H1 (cell line): Measurements from ENCODE around the gene WSCD1. TPM values are rescaled to one million over a fixed set of nuclear protein-coding genes. Genes with fewer than 3 reads are reported as not detected.

Source experiments
- CTCF ChIA-PET: fragments of 300-600 bp; sonication (Branson Sonifier 250); formaldehyde crosslinking; loops from one replicate; lab custom pipeline; 2021; ENCODE audit not compliant: partially characterized antibody; lab: Charles Lee
- POLR2A ChIA-PET: fragments of 300-600 bp; sonication (Branson Sonifier 250); formaldehyde crosslinking; loops from one replicate; lab custom pipeline; 2021; ENCODE audit warnings: inconsistent platforms; ENCODE audit not compliant: partially characterized antibody; lab: Charles Lee
- DNase-seq, 2 experiments: peaks; one replicate each; pipeline versions ENCODE4 v3.0.0 to v3.0.0-alpha.2; 2010 to 2022; ENCODE audit warnings: low spot score in 2 of 2, low read depth in 1 of 2, mixed read lengths in 1 of 2
- FAIRE-seq: peaks from 2 replicates; lab custom pipeline; 2011; peaks lifted over from hg19 to GRCh38; lab: Jason Lieb, UNC
- H2AFZ ChIP-seq: 2 replicates; pipeline ENCODE4 v1.8.1; 2012; ENCODE audit warnings: low read length, inconsistent platforms
- H2AK5ac ChIP-seq: 2 replicates; pipeline ENCODE4 v1.6.1; 2013; ENCODE audit warnings: low read depth, low read length
- H2BK120ac ChIP-seq: replicated peaks from 2 replicates; pipeline ENCODE3; 2013; ENCODE audit warnings: low read depth, low read length, inconsistent platforms
- H2BK12ac ChIP-seq: 2 replicates; pipeline ENCODE4 v1.6.1; 2013; ENCODE audit warnings: low read depth, low read length
- H2BK15ac ChIP-seq: 2 replicates; pipeline ENCODE4 v1.6.1; 2013; ENCODE audit warnings: low read length
- H2BK20ac ChIP-seq: 2 replicates; pipeline ENCODE4 v1.6.1; 2013; ENCODE audit warnings: low read length
- H2BK5ac ChIP-seq: 2 replicates; pipeline ENCODE4 v1.6.1; 2013; ENCODE audit warnings: low read depth, low read length
- H3K14ac ChIP-seq: 2 replicates; pipeline ENCODE4 v1.6.1; 2013; ENCODE audit warnings: inconsistent platforms; ENCODE audit not compliant: insufficient read length
- H3K18ac ChIP-seq: 2 replicates; pipeline ENCODE4 v1.6.1; 2013; ENCODE audit warnings: low read length; ENCODE audit errors: extremely low read depth
- H3K23ac ChIP-seq: 2 replicates; pipeline ENCODE4 v1.6.1; 2013; ENCODE audit warnings: inconsistent platforms; ENCODE audit not compliant: insufficient read length
- H3K23me2 ChIP-seq: 2 replicates; pipeline ENCODE4 v1.6.1; 2013; ENCODE audit warnings: low read depth, low read length
- H3K27ac ChIP-seq: 2 replicates; pipeline ENCODE4 v1.6.1; 2011; ENCODE audit warnings: low read depth, low read length, inconsistent platforms
- H3K27me3 ChIP-seq, 4 experiments: replicated peaks in 1 of 4; 1 replicate in 1 of 4; 2 replicates in 3 of 4; pipeline versions ENCODE4 v1.6.1 to v1.8.1; 2011 to 2013; ENCODE audit warnings: low read length in 3 of 4, mild to moderate bottlenecking in 3 of 4, inconsistent platforms in 2 of 4, mixed read lengths in 2 of 4, moderate library complexity in 1 of 4; ENCODE audit not compliant: control insufficient read depth in 3 of 4, insufficient read depth in 3 of 4; ENCODE audit errors: extremely low read depth in 1 of 4
- H3K36me3 ChIP-seq, 4 experiments: 2 replicates each; pipeline versions ENCODE4 v1.6.1 to v1.8.1; 2011 to 2013; ENCODE audit warnings: mild to moderate bottlenecking in 4 of 4, low read length in 3 of 4, moderate library complexity in 2 of 4, control low read depth in 1 of 4, inconsistent platforms in 1 of 4; ENCODE audit not compliant: insufficient read depth in 4 of 4, control insufficient read depth in 2 of 4
- H3K4ac ChIP-seq: replicated peaks from 2 replicates; pipeline ENCODE3; 2013; ENCODE audit warnings: low read length, low read depth, mixed read lengths, inconsistent platforms; ENCODE audit not compliant: insufficient read length
- H3K4me1 ChIP-seq, 4 experiments: replicated peaks in 1 of 4; 1 replicate in 1 of 4; 2 replicates in 3 of 4; pipeline versions ENCODE4 v1.6.1 to v1.8.1; 2011 to 2013; ENCODE audit warnings: low read length in 3 of 4, inconsistent platforms in 2 of 4, mixed read lengths in 1 of 4; ENCODE audit not compliant: insufficient read depth in 4 of 4, control insufficient read depth in 3 of 4
- H3K4me2 ChIP-seq, 2 experiments: 2 replicates each; pipeline versions ENCODE4 v1.6.1 to v1.8.1; 2011 to 2013; ENCODE audit warnings: low read depth in 2 of 2, low read length in 2 of 2, control low read depth in 1 of 2, inconsistent platforms in 1 of 2, mild to moderate bottlenecking in 1 of 2; ENCODE audit not compliant: insufficient read depth in 1 of 2
- H3K4me3 ChIP-seq, 4 experiments: fragments of 200-600, 300-600 bp in 1 of 4; sonication (generic), shearing (Covaris generic), sonication (Bioruptor Twin) in 1 of 4; 2 replicates each; pipeline versions ENCODE4 v1.5.1 to v1.8.1; 2011 to 2016; ENCODE audit warnings: low read length in 4 of 4, low read depth in 3 of 4, control low read depth in 2 of 4, inconsistent platforms in 2 of 4, mild to moderate bottlenecking in 2 of 4, mixed read lengths in 1 of 4, moderate library complexity in 1 of 4; ENCODE audit not compliant: insufficient read depth in 2 of 4; ENCODE audit errors: extremely low read depth in 1 of 4
- H3K56ac ChIP-seq: replicated peaks from 2 replicates; pipeline ENCODE3; 2013; ENCODE audit warnings: low read depth, mild to moderate bottlenecking, mixed read lengths, low read length, inconsistent platforms; ENCODE audit not compliant: insufficient read length
- H3K79me1 ChIP-seq: 2 replicates; pipeline ENCODE4 v1.6.1; 2013; ENCODE audit warnings: low read depth, low read length, control low read depth
- H3K79me2 ChIP-seq, 2 experiments: 2 replicates each; pipeline versions ENCODE4 v1.6.1 to v1.8.1; 2012 to 2013; ENCODE audit warnings: low read length in 2 of 2, mild to moderate bottlenecking in 2 of 2, inconsistent platforms in 1 of 2; ENCODE audit not compliant: insufficient read depth in 2 of 2, control insufficient read depth in 1 of 2
- H3K9ac ChIP-seq, 4 experiments: replicated peaks in 1 of 4; 1 replicate in 1 of 4; 2 replicates in 3 of 4; pipeline versions ENCODE4 v1.6.1 to v1.8.1; 2011 to 2013; ENCODE audit warnings: low read depth in 3 of 4, low read length in 3 of 4, control low read depth in 2 of 4, mild to moderate bottlenecking in 2 of 4, moderate library complexity in 2 of 4, inconsistent platforms in 1 of 4; ENCODE audit errors: extremely low read depth in 1 of 4
- H3K9me3 ChIP-seq, 2 experiments: 2 replicates each; pipeline versions ENCODE4 v1.6.1 to v1.8.1; 2012 to 2013; ENCODE audit warnings: mild to moderate bottlenecking in 2 of 2, moderate library complexity in 2 of 2, control low read depth in 1 of 2, inconsistent platforms in 1 of 2, low read depth in 1 of 2, low read length in 1 of 2, mixed read lengths in 1 of 2; ENCODE audit not compliant: insufficient read depth in 2 of 2
- H4K20me1 ChIP-seq, 2 experiments: replicated peaks in 1 of 2; 2 replicates each; pipeline versions ENCODE3 to v1.8.1; 2011 to 2013; ENCODE audit warnings: inconsistent platforms in 2 of 2, low read length in 2 of 2, mild to moderate bottlenecking in 1 of 2; ENCODE audit not compliant: insufficient read depth in 2 of 2, control insufficient read depth in 1 of 2
- H4K5ac ChIP-seq: 2 replicates; pipeline ENCODE4 v1.6.1; 2013; ENCODE audit warnings: low read length, low read depth, mixed read lengths, inconsistent platforms; ENCODE audit not compliant: insufficient read length
- H4K8ac ChIP-seq: 2 replicates; pipeline ENCODE4 v1.8.0; 2013; ENCODE audit warnings: mild to moderate bottlenecking, moderate library complexity, low read length, inconsistent platforms; ENCODE audit not compliant: insufficient read depth; ENCODE audit errors: extremely low read depth
- H4K91ac ChIP-seq: replicated peaks from 2 replicates; pipeline ENCODE3; 2013; ENCODE audit warnings: low read length, mixed read lengths, inconsistent platforms; ENCODE audit not compliant: insufficient read length
- ASH2L ChIP-seq: fragments of 200-600, 300-600 bp; sonication (generic); IDR thresholded peaks from one replicate; pipeline ENCODE4 v1.7.1; 2017; ENCODE audit warnings: low read length
- GABPA ChIP-seq: IDR thresholded peaks from 2 replicates; pipeline ENCODE4 v1.6.1; 2011; ENCODE audit warnings: mild to moderate bottlenecking, low read length, moderate library complexity, borderline replicate concordance; ENCODE audit not compliant: insufficient read depth
- SIN3A ChIP-seq, 2 experiments: IDR thresholded peaks in 1 of 2; conservative IDR thresholded peaks in 1 of 2; 2 replicates each; pipeline ENCODE4 v1.6.1; 2011 to 2012; ENCODE audit warnings: low read length in 2 of 2, improper control_type of control experiment in 1 of 2, low read depth in 1 of 2, mild to moderate bottlenecking in 1 of 2
- SIRT6 ChIP-seq: IDR thresholded peaks from one replicate; pipeline ENCODE4 v1.7.1; 2012; ENCODE audit warnings: low read length, inconsistent platforms
- WGBS, 2 experiments: shearing (Covaris generic) in 1 of 2; methylation state at CpG; one replicate each; pipeline versions ENCODE4 v1.1.6 to v1.1.7; 2013 to 2015; ENCODE audit warnings: low lambda C conversion rate in 2 of 2, mixed read lengths in 2 of 2, inconsistent platforms in 1 of 2, low coverage in 1 of 2, missing lambda C conversion rate in 1 of 2; ENCODE audit not compliant: insufficient replicate concordance in 2 of 2, insufficient coverage in 1 of 2, insufficient read length in 1 of 2; ENCODE audit errors: extremely low coverage in 1 of 2, missing lambda C conversion rate in 1 of 2; 5-methylcytosine and 5-hydroxymethylcytosine counted together
- polyA plus RNA-seq, 7 experiments: library from polyadenylated mRNA; depleted of rRNA in 3 of 7; stranded (reverse) in 5 of 7; unstranded in 2 of 7; fragments of >200 nt in 5 of 7; fragments of 200-250 nt in 2 of 7; gene quantifications; 1 replicate in 5 of 7; 2 replicates in 1 of 7; 4 replicates in 1 of 7; pipeline versions ENCODE4 v1.2.1 to v1.2.3, GENCODE V29; 2011 to 2013; ENCODE audit warnings: missing spikeins in 2 of 7, mixed read lengths in 2 of 7
- total RNA-seq: library from RNA; stranded (reverse); fragmentation: NEBNext Ultra II Directional; extraction: Animal tissue kit (Norgen Biotek cat#: 25700); gene quantifications from 2 replicates; pipeline ENCODE4 v1.2.1, GENCODE V29; 2021

Gene WSCD1
- total and polyA plus RNA-seq, 2 of the 8 experiments (the other 6 are each of a cell fraction or from before 2014, with no cell fraction given), result 21.9 to 39.0 TPM

GRCh38 chr17:6073620-6074019 lies 3.4 kb downstream of the WSCD1 start:
- no peak overlapping the region for H3K4ac ChIP-seq
- DNase-seq (no peak), FAIRE-seq (no peak)
- no peak overlapping the region for H3K56ac ChIP-seq
- no peak overlapping the region for H2BK15ac ChIP-seq
- WGBS, 2 experiments, result 89% methylated on average over 7 of the region's 7 CpGs; no CpG with 5 or more reads in 1 of the 2 experiments
- peaks cover 12% of the 10 kb centered on the region; the same call in 1 of the 2 replicates for H3K79me1 ChIP-seq
- H4K8ac ChIP-seq, result no peak overlapping the region
- no peaks in the 10 kb centered on the region; a peak in 1 of 8 replicates for H3K36me3 ChIP-seq
- H3K14ac ChIP-seq, result no peak overlapping the region
- H2AFZ ChIP-seq, result no peak overlapping the region
- no peak overlapping the region for H3K4me3 ChIP-seq
- no peak overlapping the region for H3K4me2 ChIP-seq
- H3K27ac ChIP-seq, result no peak overlapping the region
- H3K9me3 ChIP-seq, result no peaks in the 10 kb centered on the region
- no peak overlapping the region for H3K18ac ChIP-seq
- ChIA-PET CTCF (interaction anchor here (0.6 to 2.8 kb wide), 3 partner anchors 257 to 349 kb away, joined by 3 to 15 read pairs (median 3); no protein-coding TSS in a partner anchor), POLR2A (interaction anchor here (1.9 kb wide), 1 partner anchor 9 kb away, joined by 5 read pairs; no protein-coding TSS in a partner anchor)
- H3K27me3 ChIP-seq, result peaks cover 0 to 17% (median 14%) of the 10 kb centered on the region in 4 experiments; a peak in 6 of 7 replicates
- H2BK12ac ChIP-seq, result no peak overlapping the region
- no peak overlapping the region for H4K5ac ChIP-seq
- no peak overlapping the region for H3K23ac ChIP-seq
- H2AK5ac ChIP-seq, result no peak overlapping the region
- peaks cover 0 to 10% of the 10 kb centered on the region in 2 experiments for H4K20me1 ChIP-seq
- H3K79me2 ChIP-seq, result peaks cover 0 to 56% of the 10 kb centered on the region in 2 experiments; a peak in 2 of 4 replicates
- no peak overlapping the region for H3K9ac ChIP-seq
- no peak overlapping the region for H4K91ac ChIP-seq
- no peak overlapping the region for H2BK20ac ChIP-seq
- H3K23me2 ChIP-seq, result peaks cover 9% of the 10 kb centered on the region
- TF ChIP-seq ASH2L, result no peak
- TF ChIP-seq SIN3A (conservative IDR thresholded peaks at IDR 0.05 in 1 of 2, IDR thresholded peaks at IDR 0.05 in 1 of 2; ENCODE audit: low read depth in 1 of 2, low read length in 2 of 2), result no peak
- TF ChIP-seq SIRT6, result no peak
- no peak for TF ChIP-seq GABPA
- H2BK120ac ChIP-seq, result no peak overlapping the region
- H3K4me1 ChIP-seq, result peaks cover 8 to 25% (median 12%) of the 10 kb centered on the region in 4 experiments; a peak in 6 of 7 replicates
- no peak overlapping the region for H2BK5ac ChIP-seq
